Osteoblast (primary cell): ENCODE results near the gene TRIP6. TPM values are rescaled to one million over a fixed set of nuclear protein-coding genes. Genes with fewer than 3 reads are reported as not detected.
"Not testable (repeated sequence)": the region's sequence is repeated elsewhere in the genome, so short reads cannot be mapped to it uniquely, and the experiment has no call there.

Experiments used
- DNase-seq: peaks from one replicate; pipeline ENCODE4 v3.0.0; 2011; ENCODE audit warnings: low spot score, mixed read lengths; ENCODE audit not compliant: insufficient read length; ENCODE audit errors: missing footprints
- H2AFZ ChIP-seq: 2 replicates; pipeline ENCODE4 v1.6.0; 2011; ENCODE audit warnings: mild to moderate bottlenecking, low read length
- H3K27ac ChIP-seq: 2 replicates; pipeline ENCODE4 v1.5.1; 2011; ENCODE audit warnings: mild to moderate bottlenecking, low read depth, low read length, moderate library complexity
- H3K27me3 ChIP-seq: 2 replicates; pipeline ENCODE4 v1.6.0; 2012; ENCODE audit warnings: mild to moderate bottlenecking, control low read depth, inconsistent platforms, low read length, moderate library complexity; ENCODE audit not compliant: insufficient read depth
- H3K36me3 ChIP-seq: 2 replicates; pipeline ENCODE4 v1.5.1; 2011; ENCODE audit warnings: mild to moderate bottlenecking, low read length, control low read depth, moderate library complexity; ENCODE audit not compliant: insufficient read depth
- H3K4me1 ChIP-seq: 2 replicates; pipeline ENCODE4 v1.5.1; 2011; ENCODE audit warnings: mild to moderate bottlenecking, low read length, control low read depth, moderate library complexity; ENCODE audit not compliant: insufficient read depth
- H3K4me2 ChIP-seq: 2 replicates; pipeline ENCODE4 v1.6.0; 2011; ENCODE audit warnings: mild to moderate bottlenecking, low read length; ENCODE audit not compliant: insufficient read depth
- H3K4me3 ChIP-seq: fragments of 200-600 bp; sonication (generic); 3 replicates; pipeline ENCODE4 v1.5.1; 2012; ENCODE audit warnings: mild to moderate bottlenecking, low read length, inconsistent platforms; ENCODE audit not compliant: insufficient read depth
- H3K79me2 ChIP-seq: 2 replicates; pipeline ENCODE4 v1.6.0; 2012; ENCODE audit warnings: mild to moderate bottlenecking, low read length, control low read depth, inconsistent platforms; ENCODE audit not compliant: insufficient read depth
- H3K9me3 ChIP-seq: 2 replicates; pipeline ENCODE4 v1.5.1; 2011; ENCODE audit warnings: low read depth, low read length, control low read depth
- H4K20me1 ChIP-seq: 2 replicates; pipeline ENCODE4 v1.6.0; 2012; ENCODE audit warnings: mild to moderate bottlenecking, low read length, control low read depth; ENCODE audit not compliant: insufficient read depth
- CTCF ChIP-seq: IDR thresholded peaks from 2 replicates; pipeline ENCODE4 v1.5.1; 2011; ENCODE audit warnings: mild to moderate bottlenecking, low read depth, low read length, moderate library complexity; ENCODE audit errors: extremely low read depth
- small RNA-seq: library from RNA; depleted of rRNA; stranded (forward); fragments of <200 nt; gene quantifications from one replicate; pipeline ENCODE3, GENCODE V24; 2012
- total RNA-seq: library from RNA; depleted of rRNA; stranded (reverse); fragments of >200 nt; gene quantifications from 2 replicates; pipeline ENCODE4 v1.2.3, GENCODE V29; 2012

Gene TRIP6
- total RNA-seq, 1 donor: 115 TPM

GRCh38 chr7:100914879-100915447 is 47.8 kb downstream of the TRIP6 start:
- Histone ChIP-seq H3K36me3 (no peaks in the 10 kb centered on the region), H3K79me2 (no peaks in the 10 kb centered on the region), H3K9me3 (no peaks in the 10 kb centered on the region), H3K4me3 (no peak overlapping the region), H3K27me3 (peaks cover 3% of the 10 kb centered on the region), H3K4me2 (no peak overlapping the region), H3K27ac (no peak overlapping the region), H3K4me1 (no peaks in the 10 kb centered on the region), H4K20me1 (no peaks in the 10 kb centered on the region), H2AFZ (no peak overlapping the region)
- no peak for DNase-seq
- no peak for TF ChIP-seq CTCF

DNA sequence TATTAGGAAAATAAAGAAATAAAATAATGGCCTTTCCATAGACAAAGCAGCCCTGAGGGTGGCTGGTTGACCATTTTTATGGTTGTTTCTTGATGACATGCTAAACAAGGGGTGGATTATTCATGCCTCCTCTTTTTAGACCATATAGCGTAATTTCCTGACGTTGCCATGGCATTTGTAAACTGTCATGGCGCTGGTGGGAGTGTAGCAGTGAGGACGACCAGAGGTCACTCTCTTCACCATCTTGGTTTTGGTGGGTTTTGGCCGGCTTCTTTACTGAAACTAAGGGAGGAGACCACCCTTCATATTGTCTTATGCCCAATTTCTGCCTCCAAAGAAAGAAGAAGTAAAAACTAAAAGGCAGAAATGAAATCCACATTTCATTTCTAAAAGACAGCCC is 52.1 kb downstream of the TRIP6 start:
- H3K27ac ChIP-seq, DNase-seq, H3K27me3 ChIP-seq, H4K20me1 ChIP-seq, H3K4me2 ChIP-seq, H3K79me2 ChIP-seq, H2AFZ ChIP-seq, H3K36me3 ChIP-seq, H3K9me3 ChIP-seq, H3K4me1 ChIP-seq, H3K4me3 ChIP-seq: not testable (repeated sequence)

DNA sequence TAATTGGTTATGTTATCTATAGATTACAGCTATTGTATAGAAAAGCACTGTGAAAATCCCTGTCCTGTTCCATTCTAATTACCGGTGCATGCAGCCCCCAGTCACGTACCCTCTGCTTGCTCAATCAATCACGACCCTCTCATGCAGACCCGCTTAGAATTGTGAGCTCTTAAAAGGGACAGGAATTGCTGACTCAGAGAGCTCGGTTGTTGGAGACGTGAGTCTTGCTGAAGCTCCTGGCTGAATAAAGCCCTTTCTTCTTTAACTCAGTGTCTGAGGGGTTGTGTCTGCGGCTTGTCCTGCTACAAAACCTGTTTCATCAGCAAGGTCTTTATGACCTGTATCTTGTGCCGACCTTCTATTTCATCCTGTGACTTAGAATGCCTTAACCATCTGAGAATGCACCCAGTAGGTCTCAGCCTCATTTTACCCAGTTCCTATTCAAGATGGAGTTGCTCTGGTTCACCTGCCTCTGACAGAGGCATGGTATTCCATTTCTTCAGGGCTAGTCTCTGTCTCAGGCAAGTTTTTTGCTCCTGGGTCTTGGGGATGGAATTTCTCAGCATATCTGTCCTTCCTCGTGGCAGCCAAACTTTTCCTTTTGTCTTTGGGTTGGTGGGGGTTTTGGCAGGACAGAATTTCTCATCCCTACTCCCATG is 52.7 kb downstream of the TRIP6 start:
- not testable (repeated sequence) for H3K27me3 ChIP-seq, DNase-seq, H3K27ac ChIP-seq, H3K4me2 ChIP-seq, H2AFZ ChIP-seq, H3K4me1 ChIP-seq, H3K4me3 ChIP-seq, H4K20me1 ChIP-seq, H3K79me2 ChIP-seq, H3K36me3 ChIP-seq, H3K9me3 ChIP-seq

- Histone ChIP-seq H3K79me2 (no peaks in the 10 kb centered on the region), H3K4me3 (no peak overlapping the region), H3K4me1 (no peaks in the 10 kb centered on the region), H3K27me3 (peaks cover 7% of the 10 kb centered on the region), H2AFZ (no peak overlapping the region), H3K9me3 (no peaks in the 10 kb centered on the region), H3K4me2 (no peak overlapping the region), H4K20me1 (no peaks in the 10 kb centered on the region), H3K27ac (no peak overlapping the region), H3K36me3 (no peaks in the 10 kb centered on the region)
- no peak for TF ChIP-seq CTCF
- DNase-seq: no peak
Measured at GRCh38 chr7:100921039-100921438, 53.9 kb downstream of the TRIP6 start.

Small RNA genes lying within 50 kb of the gene (small RNA-seq; reads per million reads assigned to genes)
- gene RN7SL549P (not detected), gene RN7SL750P (not detected)

Other genes with a start within 250 kb of the TRIP6 start
- gene TFR2, start 225.8 kb upstream of the TRIP6 start, total RNA-seq: under 0.01 and 0.29 TPM in 2 replicates
- not detected in 2 replicates for gene ACTL6B, start 210.9 kb upstream of the TRIP6 start, total RNA-seq
- 72.7 and 84.6 TPM in 2 replicates for gene GNB2, start 193.6 kb upstream of the TRIP6 start, total RNA-seq
- 28.9 and 29.3 TPM in 2 replicates for gene GIGYF1, start 173.1 kb upstream of the TRIP6 start, total RNA-seq
- gene POP7, start 161.3 kb upstream of the TRIP6 start, total RNA-seq: 25.7 and 27.1 TPM in 2 replicates
- gene EPO, start 146.9 kb upstream of the TRIP6 start, total RNA-seq: not detected in 2 replicates
- gene ZAN, start 133.8 kb upstream of the TRIP6 start, total RNA-seq: not detected in 2 replicates
- 41.8 and 47.0 TPM in 2 replicates for gene EPHB4, start 39.9 kb upstream of the TRIP6 start, total RNA-seq
- gene SLC12A9, start 14.7 kb upstream of the TRIP6 start, total RNA-seq: 19.5 and 20.0 TPM in 2 replicates
- 31.2 and 42.0 TPM in 2 replicates for gene SRRT, start 7.7 kb downstream of the TRIP6 start, total RNA-seq
- gene UFSP1, start 22.3 kb downstream of the TRIP6 start, total RNA-seq: 4.7 and 5.8 TPM in 2 replicates
- under 0.01 TPM in 2 replicates for gene ACHE, start 28.5 kb downstream of the TRIP6 start, total RNA-seq
- not detected in 2 replicates for gene MUC3A, start 82.1 kb downstream of the TRIP6 start, total RNA-seq
- gene MUC12, start 102.2 kb downstream of the TRIP6 start, total RNA-seq: under 0.01 and 0.59 TPM in 2 replicates
- under 0.01 TPM in 1 of 2 replicates, not detected in the other for gene MUC17, start 152.7 kb downstream of the TRIP6 start, total RNA-seq
- 13.8 and 14.7 TPM in 2 replicates for gene TRIM56, start 218.1 kb downstream of the TRIP6 start, total RNA-seq